GM19099 (cell line): Measurements from ENCODE around the gene ZNF524.

Experiments used
- POLR2A ChIP-seq: IDR thresholded peaks from 3 replicates; pipeline ENCODE4 v1.6.1; 2011; ENCODE audit warnings: low read depth; ENCODE audit not compliant: insufficient read length; ENCODE audit errors: extremely low read depth

Gene ZNF524

GRCh38 chr19:55640577-55641425 is 40.7 kb downstream of the ZNF524 start, which contains the start of gene ZNF580:
Gene ZNF580, plus strand, starts transcription at chr19:55641002. Its CDS starts 1,507 bp downstream, at chr19:55642509.
- TF ChIP-seq POLR2A, result peak; percentile 50

GRCh38 chr19:55641426-55642152 is 41.5 kb downstream of the ZNF524 start:
- TF ChIP-seq POLR2A, result no peak

GRCh38 chr19:55642153-55643002 is 42.3 kb downstream of the ZNF524 start:
- peak; percentile 13 for TF ChIP-seq POLR2A

- TF ChIP-seq POLR2A, result peak; percentile 61
These were observed 43.2 kb downstream of the ZNF524 start, which contains the start of gene ZNF581 for GRCh38 chr19:55643003-55643886. Gene ZNF581, plus strand, starts transcription at chr19:55643649. Its CDS starts 923 bp downstream, at chr19:55644572.

GRCh38 chr19:55643887-55644176 is 43.7 kb downstream of the ZNF524 start:
- no peak for TF ChIP-seq POLR2A

- TF ChIP-seq POLR2A, result peak; percentile 24
These were observed 44.2 kb downstream of the ZNF524 start for GRCh38 chr19:55644191-55644833.

GRCh38 chr19:55644842-55645511 is 44.9 kb downstream of the ZNF524 start:
- no peak for TF ChIP-seq POLR2A

- TF ChIP-seq POLR2A, result no peak
These were observed 45.4 kb downstream of the ZNF524 start for GRCh38 chr19:55645512-55645881.

- no peak for TF ChIP-seq POLR2A
These were observed 47.0 kb downstream of the ZNF524 start for GRCh38 chr19:55646889-55647731.

GRCh38 chr19:55647732-55648584 is 47.9 kb downstream of the ZNF524 start, which contains the start of gene CCDC106:
Gene CCDC106, plus strand, starts transcription at chr19:55648212. Its CDS starts 835 bp downstream, at chr19:55649047.
- TF ChIP-seq POLR2A, result peak; percentile 53

- no peak for TF ChIP-seq POLR2A
These were observed 48.6 kb downstream of the ZNF524 start for GRCh38 chr19:55648585-55649267.
